PC-3 (cell line): ENCODE results near the gene CCNY. TPM values are rescaled to one million over a fixed set of nuclear protein-coding genes. Genes with fewer than 3 reads are reported as not detected.

Experiments
- ATAC-seq: fragments of 200-7000 bp; cut with Tn5 transposase; 2 replicates; pipeline ENCODE4 v1.9.1; 2020; ENCODE audit warnings: mild to moderate bottlenecking, moderate library complexity
- BruUV-seq: library from RNA; stranded (reverse); fragments of 400-500 nt; replicated peaks from 2 replicates; lab custom pipeline; 2021; lab: Mats Ljungman, UMichigan
- CTCF ChIA-PET: fragments of 300-600 bp; sonication (Branson Sonifier 250); formaldehyde crosslinking; loops from one replicate; lab custom pipeline; 2022; ENCODE audit warnings: antibody characterized with exemption; lab: Charles Lee
- POLR2A ChIA-PET: fragments of 300-600 bp; sonication (Branson Sonifier 250); formaldehyde crosslinking; loops from one replicate; lab custom pipeline; 2022; ENCODE audit warnings: antibody characterized with exemption; ENCODE audit not compliant: unreplicated experiment; lab: Charles Lee
- DNase-seq: peaks from one replicate; pipeline ENCODE4 v3.0.0-alpha.2; 2015
- H2AFZ ChIP-seq: fragments of 300-600 bp; sonication (generic); 2 replicates; pipeline ENCODE4 v1.6.0; 2016; ENCODE audit warnings: antibody characterized with exemption, low read length
- H3F3A ChIP-seq: fragments of 300-600 bp; sonication (generic); one replicate; pipeline ENCODE4 v1.6.0; 2017; ENCODE audit warnings: antibody characterized with exemption, low read length, control low read depth, mild to moderate bottlenecking; ENCODE audit not compliant: unreplicated experiment
- H3K27ac ChIP-seq: fragments of 300-600 bp; sonication (generic); 2 replicates; pipeline ENCODE4 v1.5.1; 2016; ENCODE audit warnings: mild to moderate bottlenecking, low read length
- H3K27me3 ChIP-seq: fragments of 300-600 bp; sonication (generic); 2 replicates; pipeline ENCODE4 v1.6.1; 2016; ENCODE audit warnings: low read length, mixed read lengths
- H3K36me3 ChIP-seq: fragments of 300-600 bp; sonication (generic); 2 replicates; pipeline ENCODE4 v1.6.1; 2016; ENCODE audit warnings: low read depth, mixed run types, low read length, mixed read lengths
- H3K4me1 ChIP-seq: fragments of 300-600 bp; sonication (generic); 2 replicates; pipeline ENCODE4 v1.5.1; 2016; ENCODE audit warnings: low read length; ENCODE audit not compliant: insufficient read depth
- H3K4me2 ChIP-seq: fragments of 300-600 bp; sonication (generic); 2 replicates; pipeline ENCODE4 v1.6.0; 2016; ENCODE audit warnings: low read length
- H3K4me3 ChIP-seq: fragments of 300-600 bp; sonication (generic); 2 replicates; pipeline ENCODE4 v1.5.1; 2016; ENCODE audit warnings: mild to moderate bottlenecking, low read length, mixed read lengths
- H3K79me2 ChIP-seq: fragments of 300-600 bp; sonication (generic); 2 replicates; pipeline ENCODE4 v1.6.1; 2017; ENCODE audit warnings: low read length, mixed read lengths
- H3K9ac ChIP-seq: fragments of 300-600 bp; sonication (generic); 2 replicates; pipeline ENCODE4 v1.6.0; 2016; ENCODE audit warnings: mild to moderate bottlenecking, low read length
- H3K9me2 ChIP-seq: fragments of 300-600 bp; sonication (generic); replicated peaks from 2 replicates; pipeline ENCODE4 v1.6.1; 2016; ENCODE audit warnings: mixed run types, low read length, mixed read lengths
- H3K9me3 ChIP-seq: fragments of 300-600 bp; sonication (generic); 2 replicates; pipeline ENCODE4 v1.6.1; 2016; ENCODE audit warnings: low read length, mixed read lengths
- H4K20me1 ChIP-seq: fragments of 300-600 bp; sonication (generic); 2 replicates; pipeline ENCODE4 v1.6.1; 2016; ENCODE audit warnings: low read length, mixed read lengths
- EZH2 ChIP-seq: fragments of 300-600 bp; sonication (generic); IDR thresholded peaks from one replicate; pipeline ENCODE4 v1.6.1; 2017; ENCODE audit warnings: antibody characterized with exemption, mild to moderate bottlenecking, low read length; ENCODE audit not compliant: unreplicated experiment
- EZH2phosphoT487 ChIP-seq: fragments of 300-600 bp; sonication (generic); IDR thresholded peaks from 2 replicates; pipeline ENCODE4 v1.6.1; 2018; ENCODE audit warnings: mild to moderate bottlenecking, antibody characterized with exemption, low read length, borderline replicate concordance
- intact Hi-C: fragments of 100-400 bp; cut with micrococcal nuclease; formaldehyde crosslinking; loops from 2 replicates; pipeline ENCODE4 v1.9.0; 2023
- total RNA-seq: library from RNA; depleted of rRNA; stranded (reverse); fragments of >200 nt; gene quantifications from 2 replicates; pipeline ENCODE4 v1.2.3, GENCODE V29; 2014
- TF ChIP-seq, protein P1 (sequence below): fragments of 300-600 bp; sonication (generic); conservative IDR thresholded peaks from 2 replicates; pipeline ENCODE4 v1.5.1; 2017; ENCODE audit warnings: antibody characterized with exemption, low read depth, mild to moderate bottlenecking, low read length

CCNY gene
- total RNA-seq, 1 experiment from 2014 or later: 146 TPM

DNA sequence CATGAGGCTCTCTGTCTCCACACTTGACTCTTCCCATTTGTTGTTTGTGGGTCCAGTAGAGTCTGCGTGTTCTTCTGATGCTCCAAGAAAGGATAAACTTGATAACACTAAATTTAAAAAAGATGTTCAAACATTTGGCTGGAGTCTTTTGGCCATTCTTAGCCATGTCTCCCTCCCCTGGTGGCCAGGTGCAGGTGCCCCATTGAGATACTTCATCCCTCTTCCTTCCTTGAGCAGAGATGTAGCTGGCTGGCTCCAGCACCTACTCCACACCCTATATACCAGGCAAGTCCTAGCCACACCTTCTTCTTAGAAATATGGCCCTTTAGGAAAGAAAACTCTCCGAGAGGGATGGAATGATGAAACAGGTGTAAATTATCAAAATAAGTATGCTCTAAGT is 165.6 kb downstream of the CCNY start:
- no TSS peak for BruUV-seq
- H3K36me3 ChIP-seq: no peaks in the 10 kb centered on the region; the same call in 1 of the 2 replicates
- H2AFZ ChIP-seq: no peak overlapping the region
- no peaks in the 10 kb centered on the region for H3K9me2 ChIP-seq
- no peak overlapping the region for H3K4me3 ChIP-seq
- DNase-seq (peak; percentile 57), ATAC-seq (peak; percentile 76)
- H3K9ac ChIP-seq: no peak overlapping the region
- no peaks in the 10 kb centered on the region for H3F3A ChIP-seq
- H3K27me3 ChIP-seq: no peaks in the 10 kb centered on the region
- ChIA-PET POLR2A (no interaction called here), CTCF (interaction anchor here (0.5 to 0.9 kb wide), 2 partner anchors 9 to 20 kb away, joined by 3 to 4 read pairs; no protein-coding TSS in a partner anchor)
- intact Hi-C loops: loop anchor here (1.0 kb wide), 1 partner anchor 262 kb away; no protein-coding TSS in a partner anchor
- H3K79me2 ChIP-seq: peaks cover 31% of the 10 kb centered on the region
- no peaks in the 10 kb centered on the region for H3K4me1 ChIP-seq
- no peak overlapping the region for H3K27ac ChIP-seq
- no peaks in the 10 kb centered on the region for H3K9me3 ChIP-seq
- TF ChIP-seq, protein P1, sequence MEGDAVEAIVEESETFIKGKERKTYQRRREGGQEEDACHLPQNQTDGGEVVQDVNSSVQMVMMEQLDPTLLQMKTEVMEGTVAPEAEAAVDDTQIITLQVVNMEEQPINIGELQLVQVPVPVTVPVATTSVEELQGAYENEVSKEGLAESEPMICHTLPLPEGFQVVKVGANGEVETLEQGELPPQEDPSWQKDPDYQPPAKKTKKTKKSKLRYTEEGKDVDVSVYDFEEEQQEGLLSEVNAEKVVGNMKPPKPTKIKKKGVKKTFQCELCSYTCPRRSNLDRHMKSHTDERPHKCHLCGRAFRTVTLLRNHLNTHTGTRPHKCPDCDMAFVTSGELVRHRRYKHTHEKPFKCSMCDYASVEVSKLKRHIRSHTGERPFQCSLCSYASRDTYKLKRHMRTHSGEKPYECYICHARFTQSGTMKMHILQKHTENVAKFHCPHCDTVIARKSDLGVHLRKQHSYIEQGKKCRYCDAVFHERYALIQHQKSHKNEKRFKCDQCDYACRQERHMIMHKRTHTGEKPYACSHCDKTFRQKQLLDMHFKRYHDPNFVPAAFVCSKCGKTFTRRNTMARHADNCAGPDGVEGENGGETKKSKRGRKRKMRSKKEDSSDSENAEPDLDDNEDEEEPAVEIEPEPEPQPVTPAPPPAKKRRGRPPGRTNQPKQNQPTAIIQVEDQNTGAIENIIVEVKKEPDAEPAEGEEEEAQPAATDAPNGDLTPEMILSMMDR: peak; percentile 93
- TF ChIP-seq EZH2 (no peak), EZH2phosphoT487 (no peak)
- H3K4me2 ChIP-seq: no peak overlapping the region
- peaks cover 8% of the 10 kb centered on the region; the same call in 1 of the 2 replicates for H4K20me1 ChIP-seq

DNA sequence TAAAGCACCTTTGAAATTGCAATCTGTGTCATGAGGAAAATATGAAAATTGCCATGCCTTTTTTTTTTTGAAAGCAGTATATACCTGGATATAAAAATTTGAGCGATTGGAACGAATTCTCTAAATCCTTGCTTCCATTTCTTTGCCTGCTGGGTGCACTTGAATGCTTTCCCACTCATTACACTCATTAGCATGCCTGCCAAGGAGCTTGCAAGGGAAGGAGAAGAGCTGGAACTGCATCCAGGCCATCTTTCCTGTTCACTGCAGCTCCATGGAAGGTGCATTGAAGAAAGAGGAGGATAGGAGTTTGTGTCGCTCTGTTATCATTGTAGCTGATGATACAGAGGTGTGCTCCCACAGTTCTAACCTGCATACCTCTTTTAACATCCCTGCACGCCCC is 166.4 kb downstream of the CCNY start:
- H3K9me2 ChIP-seq: no peaks in the 10 kb centered on the region
- no peaks in the 10 kb centered on the region; the same call in 1 of the 2 replicates for H3K36me3 ChIP-seq
- H3K4me2 ChIP-seq: no peak overlapping the region
- no peaks in the 10 kb centered on the region for H3K27me3 ChIP-seq
- POLR2A ChIA-PET: no interaction called here
- DNase-seq: no peak
- intact Hi-C loops: loop anchor here (1.0 kb wide), 1 partner anchor 262 kb away; no protein-coding TSS in a partner anchor
- H3K4me1 ChIP-seq: no peaks in the 10 kb centered on the region
- ATAC-seq: no peak
- H3K9me3 ChIP-seq: no peaks in the 10 kb centered on the region
- H4K20me1 ChIP-seq: peaks cover 8% of the 10 kb centered on the region; the same call in 1 of the 2 replicates
- no peak overlapping the region for H2AFZ ChIP-seq
- peaks cover 26% of the 10 kb centered on the region for H3K79me2 ChIP-seq
- no peaks in the 10 kb centered on the region for H3F3A ChIP-seq
- H3K9ac ChIP-seq: no peak overlapping the region
- no peak overlapping the region for H3K4me3 ChIP-seq
- no TSS peak for BruUV-seq
- CTCF ChIA-PET: no interaction called here
- no peak overlapping the region for H3K27ac ChIP-seq
- no peak for TF ChIP-seq EZH2

DNA sequence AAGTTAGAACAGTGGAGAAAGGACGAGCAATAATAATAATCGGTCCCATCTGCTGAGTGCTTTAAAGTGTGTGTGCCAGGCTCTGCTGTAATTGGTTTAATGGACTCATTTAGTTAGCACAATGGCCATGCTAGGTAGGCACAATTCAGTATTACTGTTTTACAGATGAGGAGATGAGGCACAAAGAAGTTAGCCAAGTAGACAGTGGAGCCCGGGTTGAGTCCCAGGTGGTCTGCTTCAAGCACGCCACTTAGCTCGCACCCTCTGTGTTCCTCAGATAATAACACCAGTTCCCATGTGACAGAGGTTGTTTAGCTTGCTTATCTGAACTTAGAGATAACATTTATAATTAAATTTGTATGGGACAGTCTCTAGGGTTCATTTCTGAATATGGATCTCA is 167.3 kb downstream of the CCNY start:
- Histone ChIP-seq H4K20me1 (peaks cover 8% of the 10 kb centered on the region; the same call in 1 of the 2 replicates), H3F3A (no peaks in the 10 kb centered on the region), H3K27ac (no peak overlapping the region), H3K79me2 (peaks cover 30% of the 10 kb centered on the region), H3K27me3 (no peaks in the 10 kb centered on the region), H3K9me3 (no peaks in the 10 kb centered on the region), H2AFZ (no peak overlapping the region), H3K9ac (no peak overlapping the region), H3K36me3 (no peaks in the 10 kb centered on the region; the same call in 1 of the 2 replicates), H3K4me3 (no peak overlapping the region), H3K9me2 (no peaks in the 10 kb centered on the region), H3K4me1 (no peaks in the 10 kb centered on the region), H3K4me2 (no peak overlapping the region)
- ATAC-seq: no peak
- DNase-seq: no peak
- BruUV-seq: no TSS peak
- intact Hi-C loops: no loop called here
- TF ChIP-seq EZH2: no peak
- TF ChIP-seq, protein P1: no peak
- TF ChIP-seq EZH2phosphoT487: no peak
- POLR2A ChIA-PET: no interaction called here
- CTCF ChIA-PET: no interaction called here
